ENCODE results near the gene DLGAP3. TPM values are rescaled to one million over a fixed set of nuclear protein-coding genes. Genes with fewer than 3 reads are reported as not detected.

The DLGAP3 gene
- total RNA-seq, 1 experiment from 2014 or later = 0.27 TPM

DNA sequence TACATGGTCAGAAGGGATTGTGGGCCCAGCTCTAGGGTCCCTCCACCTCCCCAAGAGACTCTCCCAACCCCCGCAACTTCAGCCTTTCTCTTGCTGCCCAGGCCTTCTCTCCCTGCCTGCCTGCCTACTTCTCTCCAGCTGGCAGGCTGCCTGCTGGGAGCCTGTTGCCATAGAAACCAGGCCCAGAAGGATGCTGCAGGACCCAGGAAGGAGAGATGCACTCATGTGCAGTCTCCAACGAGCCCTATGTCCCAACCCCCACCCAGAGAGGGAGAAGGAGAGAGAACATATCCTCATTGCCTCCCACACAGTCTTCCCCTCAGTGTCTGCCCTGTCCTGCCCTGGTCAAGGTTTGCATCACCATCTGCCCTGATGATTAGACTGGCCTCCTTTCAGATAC is 59.1 kb downstream of the DLGAP3 start:
- no peak overlapping the region for H2AFZ ChIP-seq (ENCODE audit: low read depth, low read length, poor library complexity, severe bottlenecking)
- H4K20me1 ChIP-seq (ENCODE audit: insufficient read depth) = no peaks in the 10 kb centered on the region
- DNase-seq (ENCODE audit: low read depth, low spot score) (no peak), ATAC-seq (no peak)
- CTCF ChIA-PET = interaction anchor here (1.2 kb wide), 1 partner anchor 11 kb away, joined by 3 read pairs; the partner anchor contains the start of gene SMIM12
- intact Hi-C loops (cut with micrococcal nuclease) = no loop called here
- POLR2A ChIA-PET = interaction anchor here (1.5 kb wide), 1 partner anchor 11 kb away, joined by 3 read pairs; the partner anchor contains the start of gene SMIM12
- no TSS peak for BruUV-seq (replicated peaks)
- TF ChIP-seq JUND (IDR thresholded peaks at IDR 0.05) (no peak), CEBPB (IDR thresholded peaks at IDR 0.05; ENCODE audit: low read depth) (no peak), SP1 (IDR thresholded peaks at IDR 0.05; ENCODE audit: low read depth) (no peak), ELF1 (IDR thresholded peaks at IDR 0.05; ENCODE audit: borderline replicate concordance, low read depth) (no peak), MAX (IDR thresholded peaks at IDR 0.05) (no peak), EZH2phosphoT487 (IDR thresholded peaks at IDR 0.05; ENCODE audit: borderline replicate concordance) (no peak), SIN3A (IDR thresholded peaks at IDR 0.05; ENCODE audit: low read depth) (no peak), TCF7L2 (IDR thresholded peaks at IDR 0.05; ENCODE audit: borderline replicate concordance, extremely low read depth, insufficient read depth, insufficient read length) (no peak), SRF (IDR thresholded peaks at IDR 0.05; ENCODE audit: low read depth) (no peak), ZFX (IDR thresholded peaks at IDR 0.05) (no peak)
- TF ChIP-seq, protein P1, sequence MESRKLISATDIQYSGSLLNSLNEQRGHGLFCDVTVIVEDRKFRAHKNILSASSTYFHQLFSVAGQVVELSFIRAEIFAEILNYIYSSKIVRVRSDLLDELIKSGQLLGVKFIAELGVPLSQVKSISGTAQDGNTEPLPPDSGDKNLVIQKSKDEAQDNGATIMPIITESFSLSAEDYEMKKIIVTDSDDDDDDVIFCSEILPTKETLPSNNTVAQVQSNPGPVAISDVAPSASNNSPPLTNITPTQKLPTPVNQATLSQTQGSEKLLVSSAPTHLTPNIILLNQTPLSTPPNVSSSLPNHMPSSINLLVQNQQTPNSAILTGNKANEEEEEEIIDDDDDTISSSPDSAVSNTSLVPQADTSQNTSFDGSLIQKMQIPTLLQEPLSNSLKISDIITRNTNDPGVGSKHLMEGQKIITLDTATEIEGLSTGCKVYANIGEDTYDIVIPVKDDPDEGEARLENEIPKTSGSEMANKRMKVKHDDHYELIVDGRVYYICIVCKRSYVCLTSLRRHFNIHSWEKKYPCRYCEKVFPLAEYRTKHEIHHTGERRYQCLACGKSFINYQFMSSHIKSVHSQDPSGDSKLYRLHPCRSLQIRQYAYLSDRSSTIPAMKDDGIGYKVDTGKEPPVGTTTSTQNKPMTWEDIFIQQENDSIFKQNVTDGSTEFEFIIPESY (IDR thresholded peaks at IDR 0.05; ENCODE audit: extremely low read depth, insufficient replicate concordance, low read length) = no peak
- H3K27ac ChIP-seq (ENCODE audit: low read depth, low read length) = no peak overlapping the region
- H3K4me3 ChIP-seq (replicated peaks in 1 of 2; ENCODE audit: low read depth in 1 of 2, low read length in 2 of 2) = no peak overlapping the region
- H3K9me2 ChIP-seq (ENCODE audit: insufficient read depth) = no peaks in the 10 kb centered on the region
- no peaks in the 10 kb centered on the region for H3K79me2 ChIP-seq (ENCODE audit: insufficient read depth, low read length)
- H3K4me1 ChIP-seq (ENCODE audit: control insufficient read depth in 1 of 2, insufficient read depth in 2 of 2, low read length in 2 of 2) = peaks cover 0 to 8% of the 10 kb centered on the region in 2 experiments; a peak in 2 of 4 replicates
- no peak overlapping the region for H3K9ac ChIP-seq (ENCODE audit: low read length)
- no peaks in the 10 kb centered on the region for H3K36me3 ChIP-seq (ENCODE audit: control insufficient read depth in 1 of 2, insufficient read depth in 2 of 2, low read length in 2 of 2)
- H3K9me3 ChIP-seq (ENCODE audit: control insufficient read depth in 1 of 2, insufficient read depth in 1 of 2, low read depth in 1 of 2, low read length in 2 of 2) = no peaks in the 10 kb centered on the region
- RAD21 ChIA-PET (ENCODE audit: low non-redundant PET in 1 of 2, low total read pairs in 2 of 2, uncharacterized antibody in 2 of 2, unreplicated experiment in 2 of 2) = no interaction called here
- peaks cover 41% of the 10 kb centered on the region for H3K27me3 ChIP-seq (ENCODE audit: insufficient read depth, low read length)
- no peak overlapping the region for H3K4me2 ChIP-seq (ENCODE audit: low read length)

Measured in HCT116 (cell line).